ENCODE measurements around the gene RAD51B.

RAD51B gene

GRCh38 chr14:68032154-68032553 lies 212.6 kb downstream of the RAD51B start:
- DNase-seq (ENCODE audit: low read depth): no peak
- no peak overlapping the region for H3K4me3 ChIP-seq (ENCODE audit: low read depth, low read length)
- TF ChIP-seq CTCF (IDR thresholded peaks at IDR 0.05; ENCODE audit: low read depth, low read length, missing control alignments): no peak

- no peak overlapping the region for H3K4me3 ChIP-seq (ENCODE audit: low read depth, low read length)
- no peak for DNase-seq (ENCODE audit: low read depth)
- TF ChIP-seq CTCF (IDR thresholded peaks at IDR 0.05; ENCODE audit: low read depth, low read length, missing control alignments): no peak
Observed at GRCh38 chr14:68033336-68033932, 213.9 kb downstream of the RAD51B start.

- H3K4me3 ChIP-seq (ENCODE audit: low read depth, low read length): no peak overlapping the region
- no peak for DNase-seq (ENCODE audit: low read depth)
- no peak for TF ChIP-seq CTCF (IDR thresholded peaks at IDR 0.05; ENCODE audit: low read depth, low read length, missing control alignments)
Observed at GRCh38 chr14:68034896-68035295, 215.3 kb downstream of the RAD51B start.

GRCh38 chr14:68036202-68036601 lies 216.6 kb downstream of the RAD51B start:
- no peak overlapping the region for H3K4me3 ChIP-seq (ENCODE audit: low read depth, low read length)
- no peak for TF ChIP-seq CTCF (IDR thresholded peaks at IDR 0.05; ENCODE audit: low read depth, low read length, missing control alignments)
- DNase-seq (ENCODE audit: low read depth): no peak

- TF ChIP-seq CTCF (IDR thresholded peaks at IDR 0.05; ENCODE audit: low read depth, low read length, missing control alignments): no peak
- no peak overlapping the region for H3K4me3 ChIP-seq (ENCODE audit: low read depth, low read length)
- DNase-seq (ENCODE audit: low read depth): no peak
Observed at GRCh38 chr14:68039593-68039992, 220.0 kb downstream of the RAD51B start.

GRCh38 chr14:68040633-68041369 lies 221.2 kb downstream of the RAD51B start:
- no peak for TF ChIP-seq CTCF (IDR thresholded peaks at IDR 0.05; ENCODE audit: low read depth, low read length, missing control alignments)
- no peak for DNase-seq (ENCODE audit: low read depth)
- no peak overlapping the region for H3K4me3 ChIP-seq (ENCODE audit: low read depth, low read length)
